ENCODE data around the gene LAMA2. TPM values are rescaled to one million over a fixed set of nuclear protein-coding genes. Genes with fewer than 3 reads are reported as not detected.

The LAMA2 gene
- total and polyA plus RNA-seq, 7 donors: 0.46 to 131 (median 59.6) TPM

- 41 to 55% methylated on average over 2 of the region's 2 CpGs for WGBS, 2 donors
- intact Hi-C loops (cut with DNase I): no loop called here
Measured at GRCh38 chr6:128883906-128884305, 968 bp downstream of the LAMA2 start.

DNA sequence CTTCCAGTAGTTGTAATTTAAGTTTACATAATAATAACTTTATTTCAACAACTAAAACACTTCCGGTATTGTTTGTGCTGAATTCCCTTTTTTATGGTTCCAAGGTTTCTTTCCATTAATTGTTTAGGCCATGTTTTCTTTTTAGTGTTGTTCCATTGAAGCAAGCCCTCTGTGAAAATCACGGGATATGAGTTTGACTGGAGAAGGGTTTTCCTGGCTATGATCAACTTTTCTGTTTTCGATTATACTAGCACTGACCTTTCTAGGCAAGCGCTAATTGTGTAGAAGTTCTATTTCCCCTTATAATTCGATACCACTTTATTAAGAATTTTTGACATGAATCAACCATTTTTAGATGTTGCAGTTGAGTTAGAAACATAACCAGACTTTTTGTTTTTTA, 2.4 kb downstream of the LAMA2 start:
- Histone ChIP-seq H3K27me3 (no peaks in the 10 kb centered on the region), H3K36me3 (no peaks in the 10 kb centered on the region), H3K4me1 (peaks cover 0 to 8% (median 3%) of the 10 kb centered on the region in 4 donors), H3K4me3 (peak overlapping the region; percentile 37 to 64 (median 54)), H3K27ac (no peak overlapping the region), H3K9me3 (no peaks in the 10 kb centered on the region)
- DNase-seq: no peak
- intact Hi-C loops (cut with DNase I): no loop called here
- WGBS, 2 donors: 86 to 87% methylated on average over 5 of the region's 5 CpGs
- TF ChIP-seq POLR2A (IDR thresholded peaks at IDR 0.05) (no peak), EP300 (IDR thresholded peaks at IDR 0.05) (no peak), POLR2AphosphoS5 (IDR thresholded peaks at IDR 0.05) (no peak)
- TF ChIP-seq, protein P1, sequence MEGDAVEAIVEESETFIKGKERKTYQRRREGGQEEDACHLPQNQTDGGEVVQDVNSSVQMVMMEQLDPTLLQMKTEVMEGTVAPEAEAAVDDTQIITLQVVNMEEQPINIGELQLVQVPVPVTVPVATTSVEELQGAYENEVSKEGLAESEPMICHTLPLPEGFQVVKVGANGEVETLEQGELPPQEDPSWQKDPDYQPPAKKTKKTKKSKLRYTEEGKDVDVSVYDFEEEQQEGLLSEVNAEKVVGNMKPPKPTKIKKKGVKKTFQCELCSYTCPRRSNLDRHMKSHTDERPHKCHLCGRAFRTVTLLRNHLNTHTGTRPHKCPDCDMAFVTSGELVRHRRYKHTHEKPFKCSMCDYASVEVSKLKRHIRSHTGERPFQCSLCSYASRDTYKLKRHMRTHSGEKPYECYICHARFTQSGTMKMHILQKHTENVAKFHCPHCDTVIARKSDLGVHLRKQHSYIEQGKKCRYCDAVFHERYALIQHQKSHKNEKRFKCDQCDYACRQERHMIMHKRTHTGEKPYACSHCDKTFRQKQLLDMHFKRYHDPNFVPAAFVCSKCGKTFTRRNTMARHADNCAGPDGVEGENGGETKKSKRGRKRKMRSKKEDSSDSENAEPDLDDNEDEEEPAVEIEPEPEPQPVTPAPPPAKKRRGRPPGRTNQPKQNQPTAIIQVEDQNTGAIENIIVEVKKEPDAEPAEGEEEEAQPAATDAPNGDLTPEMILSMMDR (IDR thresholded peaks at IDR 0.05): no peak

More at GRCh38 chr6:128883906-128884305, 968 bp downstream of the LAMA2 start:
- no peak for TF ChIP-seq POLR2A (IDR thresholded peaks at IDR 0.05)
- no peak for TF ChIP-seq POLR2AphosphoS5 (IDR thresholded peaks at IDR 0.05)
- TF ChIP-seq EP300 (IDR thresholded peaks at IDR 0.05): no peak
- TF ChIP-seq, protein P1 (IDR thresholded peaks at IDR 0.05): no peak
- DNase-seq: no peak
- Histone ChIP-seq H3K4me1 (peaks cover 0 to 8% (median 3%) of the 10 kb centered on the region in 4 donors), H3K36me3 (no peaks in the 10 kb centered on the region), H3K9me3 (no peaks in the 10 kb centered on the region), H3K27me3 (no peaks in the 10 kb centered on the region), H3K27ac (peak overlapping the region in 1 of 4 donors; percentile 55), H3K4me3 (peak overlapping the region; percentile 37 to 64 (median 54))

DNA sequence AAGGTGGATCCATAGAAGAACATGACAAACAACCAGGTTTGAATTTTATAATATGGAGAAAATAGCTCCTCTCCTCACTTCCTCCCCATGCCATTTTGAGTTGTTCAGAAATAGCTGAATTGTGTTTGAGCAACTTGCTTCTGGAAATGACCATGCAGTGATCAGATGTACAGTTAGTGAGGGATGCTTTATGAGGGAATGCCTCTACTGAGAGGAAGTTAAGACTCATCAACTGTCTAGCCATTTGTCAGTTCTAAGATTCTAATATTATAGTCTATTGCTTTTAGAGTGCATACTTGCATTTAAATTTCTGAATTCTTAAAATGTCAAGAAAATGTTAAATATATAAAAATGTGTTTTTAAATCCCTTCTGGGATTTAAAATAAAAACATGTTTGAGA, 3.8 kb downstream of the LAMA2 start:
- TF ChIP-seq, protein P1 (IDR thresholded peaks at IDR 0.05): no peak
- no peak for TF ChIP-seq POLR2AphosphoS5 (IDR thresholded peaks at IDR 0.05)
- TF ChIP-seq EP300 (IDR thresholded peaks at IDR 0.05): no peak
- no peak for TF ChIP-seq POLR2A (IDR thresholded peaks at IDR 0.05)
- Histone ChIP-seq H3K4me1 (peaks cover 0 to 8% (median 3%) of the 10 kb centered on the region in 4 donors), H3K9me3 (no peaks in the 10 kb centered on the region), H3K27me3 (no peaks in the 10 kb centered on the region), H3K4me3 (peak overlapping the region in 2 of 4 donors; percentile 4 to 64), H3K27ac (no peak overlapping the region), H3K36me3 (no peaks in the 10 kb centered on the region)
- intact Hi-C loops (cut with DNase I): no loop called here
- no peak for DNase-seq

- no peak for DNase-seq
- Histone ChIP-seq H3K4me1 (no peaks in the 10 kb centered on the region), H3K36me3 (no peaks in the 10 kb centered on the region), H3K9me3 (no peaks in the 10 kb centered on the region), H3K4me3 (no peak overlapping the region), H3K27me3 (no peaks in the 10 kb centered on the region), H3K27ac (no peak overlapping the region)
- intact Hi-C loops (cut with DNase I): no loop called here
- TF ChIP-seq EP300 (IDR thresholded peaks at IDR 0.05): no peak
- TF ChIP-seq POLR2AphosphoS5 (IDR thresholded peaks at IDR 0.05): no peak
- TF ChIP-seq, protein P1 (IDR thresholded peaks at IDR 0.05): no peak
- TF ChIP-seq POLR2A (IDR thresholded peaks at IDR 0.05): no peak
- 90% methylated on average over 5 of the region's 5 CpGs for WGBS, 2 donors
Measured at GRCh38 chr6:128888444-128889175, 5.7 kb downstream of the LAMA2 start.

Data from sigmoid colon (tissue), 7 donors.